Dendritic cell treated with granulocyte-macrophage colony-stimulating factor and Interleukin-4, amounts not matched to agents 40 ng/mL and 50 ng/mL, for 4 days (primary cell): ENCODE data around the gene PPM1E.
"Not testable (repeated sequence)": the region's sequence is repeated elsewhere in the genome, so short reads cannot be mapped to it uniquely, and the experiment has no call there.

Source experiments
- H3K27ac Mint-ChIP-seq: one replicate; pipeline ENCODE4 v1.8.0; 2022; ENCODE audit warnings: mild to moderate bottlenecking, mixed read lengths
- H3K27me3 Mint-ChIP-seq: one replicate; pipeline ENCODE4 v1.8.0; 2022; ENCODE audit warnings: mild to moderate bottlenecking, mixed read lengths
- H3K36me3 Mint-ChIP-seq: one replicate; pipeline ENCODE4 v1.8.0; 2022; ENCODE audit warnings: low read depth, mixed read lengths
- H3K4me1 Mint-ChIP-seq: one replicate; pipeline ENCODE4 v1.8.0; 2022; ENCODE audit warnings: low read depth, mixed read lengths
- H3K4me3 Mint-ChIP-seq: one replicate; pipeline ENCODE4 v1.8.0; 2022; ENCODE audit warnings: mild to moderate bottlenecking, moderate library complexity, mixed read lengths
- H3K9me3 Mint-ChIP-seq: one replicate; pipeline ENCODE4 v1.8.0; 2022; ENCODE audit warnings: mixed read lengths
- intact Hi-C: fragments of 100-400 bp; cut with micrococcal nuclease; formaldehyde crosslinking; loops from one replicate; pipeline ENCODE4 v1.15.0; 2022

Gene PPM1E

GRCh38 chr17:58913971-58914769 is 158.5 kb downstream of the PPM1E start:
- no peak overlapping the region for H3K4me3 Mint-ChIP-seq
- no peaks in the 10 kb centered on the region for H3K4me1 Mint-ChIP-seq
- H3K9me3 Mint-ChIP-seq = peaks cover 23% of the 10 kb centered on the region
- no peaks in the 10 kb centered on the region for H3K36me3 Mint-ChIP-seq
- H3K27me3 Mint-ChIP-seq = peaks cover 5% of the 10 kb centered on the region
- H3K27ac Mint-ChIP-seq = no peak overlapping the region
- intact Hi-C loops = no loop called here

- H3K27ac Mint-ChIP-seq = no peak overlapping the region
- peaks cover 25% of the 10 kb centered on the region for H3K27me3 Mint-ChIP-seq
- H3K9me3 Mint-ChIP-seq = peaks cover 5% of the 10 kb centered on the region
- intact Hi-C loops = no loop called here
- peaks cover 11% of the 10 kb centered on the region for H3K4me1 Mint-ChIP-seq
- no peak overlapping the region for H3K4me3 Mint-ChIP-seq
- H3K36me3 Mint-ChIP-seq = no peaks in the 10 kb centered on the region
These were observed 161.6 kb downstream of the PPM1E start for GRCh38 chr17:58917228-58917627.

GRCh38 chr17:58918072-58918471 is 162.4 kb downstream of the PPM1E start:
- Mint-ChIP-seq H3K27ac (no peak overlapping the region), H3K9me3 (no peaks in the 10 kb centered on the region), H3K27me3 (peaks cover 25% of the 10 kb centered on the region), H3K4me3 (no peak overlapping the region), H3K36me3 (no peaks in the 10 kb centered on the region), H3K4me1 (peaks cover 11% of the 10 kb centered on the region)
- intact Hi-C loops = no loop called here

GRCh38 chr17:58918884-58919283 is 163.2 kb downstream of the PPM1E start:
- H3K27me3 Mint-ChIP-seq = peaks cover 25% of the 10 kb centered on the region
- peaks cover 11% of the 10 kb centered on the region for H3K4me1 Mint-ChIP-seq
- H3K4me3 Mint-ChIP-seq = no peak overlapping the region
- H3K27ac Mint-ChIP-seq = no peak overlapping the region
- intact Hi-C loops = no loop called here
- H3K36me3 Mint-ChIP-seq = no peaks in the 10 kb centered on the region
- H3K9me3 Mint-ChIP-seq = no peaks in the 10 kb centered on the region

- no peaks in the 10 kb centered on the region for H3K9me3 Mint-ChIP-seq
- H3K4me1 Mint-ChIP-seq = peaks cover 11% of the 10 kb centered on the region
- peaks cover 28% of the 10 kb centered on the region for H3K27me3 Mint-ChIP-seq
- intact Hi-C loops = no loop called here
- H3K4me3 Mint-ChIP-seq = no peak overlapping the region
- H3K36me3 Mint-ChIP-seq = no peaks in the 10 kb centered on the region
- H3K27ac Mint-ChIP-seq = no peak overlapping the region
These were observed 165.1 kb downstream of the PPM1E start for GRCh38 chr17:58920773-58921172.

- Mint-ChIP-seq H3K36me3 (no peaks in the 10 kb centered on the region), H3K27me3 (peaks cover 2% of the 10 kb centered on the region), H3K27ac (no peak overlapping the region), H3K4me1 (peaks cover 5% of the 10 kb centered on the region), H3K4me3 (no peak overlapping the region), H3K9me3 (no peaks in the 10 kb centered on the region)
- intact Hi-C loops = no loop called here
These were observed 177.3 kb downstream of the PPM1E start for GRCh38 chr17:58932956-58933355.

GRCh38 chr17:58936295-58936694 is 180.6 kb downstream of the PPM1E start:
- intact Hi-C loops = no loop called here
- H3K4me1 Mint-ChIP-seq = peaks cover 1% of the 10 kb centered on the region
- no peaks in the 10 kb centered on the region for H3K9me3 Mint-ChIP-seq
- no peak overlapping the region for H3K4me3 Mint-ChIP-seq
- H3K36me3 Mint-ChIP-seq = no peaks in the 10 kb centered on the region
- H3K27ac Mint-ChIP-seq = no peak overlapping the region
- peaks cover 2% of the 10 kb centered on the region for H3K27me3 Mint-ChIP-seq

- peak overlapping the region; percentile 23 for H3K4me3 Mint-ChIP-seq
- peaks cover 3% of the 10 kb centered on the region for H3K27me3 Mint-ChIP-seq
- peak overlapping the region; percentile 25 for H3K27ac Mint-ChIP-seq
- intact Hi-C loops = no loop called here
- peaks cover 32% of the 10 kb centered on the region for H3K4me1 Mint-ChIP-seq
- H3K36me3 Mint-ChIP-seq = peaks cover 12% of the 10 kb centered on the region
- H3K9me3 Mint-ChIP-seq = peaks cover 18% of the 10 kb centered on the region
These were observed 188.5 kb downstream of the PPM1E start for GRCh38 chr17:58944166-58944565.

- Mint-ChIP-seq H3K4me3 (no peak overlapping the region), H3K4me1 (peaks cover 32% of the 10 kb centered on the region), H3K36me3 (peaks cover 32% of the 10 kb centered on the region), H3K27ac (peak overlapping the region; percentile 14), H3K9me3 (peaks cover 41% of the 10 kb centered on the region), H3K27me3 (no peaks in the 10 kb centered on the region)
- intact Hi-C loops = no loop called here
These were observed 191.8 kb downstream of the PPM1E start for GRCh38 chr17:58947411-58947810.

- peaks cover 32% of the 10 kb centered on the region for H3K36me3 Mint-ChIP-seq
These were observed 192.2 kb downstream of the PPM1E start for GRCh38 chr17:58947824-58948223.

GRCh38 chr17:58954358-58954757 is 198.7 kb downstream of the PPM1E start:
- H3K4me1 Mint-ChIP-seq = peaks cover 26% of the 10 kb centered on the region
- H3K4me3 Mint-ChIP-seq, intact Hi-C loops, H3K27me3 Mint-ChIP-seq: not testable (repeated sequence)
- peaks cover 17% of the 10 kb centered on the region for H3K36me3 Mint-ChIP-seq
- peaks cover 21% of the 10 kb centered on the region for H3K9me3 Mint-ChIP-seq
- peak overlapping the region; percentile 7 for H3K27ac Mint-ChIP-seq

More at GRCh38 chr17:58947824-58948223, 192.2 kb downstream of the PPM1E start:
- peak overlapping the region; percentile 14 for H3K27ac Mint-ChIP-seq
- peaks cover 41% of the 10 kb centered on the region for H3K9me3 Mint-ChIP-seq
- no peaks in the 10 kb centered on the region for H3K27me3 Mint-ChIP-seq
- intact Hi-C loops = no loop called here
- no peak overlapping the region for H3K4me3 Mint-ChIP-seq
- peaks cover 32% of the 10 kb centered on the region for H3K4me1 Mint-ChIP-seq

- Mint-ChIP-seq H3K4me3 (no peak overlapping the region), H3K27me3 (no peaks in the 10 kb centered on the region), H3K36me3 (no peaks in the 10 kb centered on the region), H3K9me3 (no peaks in the 10 kb centered on the region), H3K27ac (no peak overlapping the region), H3K4me1 (peaks cover 30% of the 10 kb centered on the region)
- intact Hi-C loops = no loop called here
These were observed 201.5 kb downstream of the PPM1E start for GRCh38 chr17:58956997-58957724.

GRCh38 chr17:58957725-58958073 is 202.0 kb downstream of the PPM1E start:
- H3K36me3 Mint-ChIP-seq, H3K27me3 Mint-ChIP-seq, H3K9me3 Mint-ChIP-seq, H3K27ac Mint-ChIP-seq, H3K4me3 Mint-ChIP-seq, intact Hi-C loops: not testable (repeated sequence)
- H3K4me1 Mint-ChIP-seq = peaks cover 30% of the 10 kb centered on the region

GRCh38 chr17:58960068-58960467 is 204.4 kb downstream of the PPM1E start:
- H3K4me1 Mint-ChIP-seq = peaks cover 10% of the 10 kb centered on the region
- H3K27ac Mint-ChIP-seq = no peak overlapping the region
- peaks cover 3% of the 10 kb centered on the region for H3K27me3 Mint-ChIP-seq
- no peak overlapping the region for H3K4me3 Mint-ChIP-seq
- no peaks in the 10 kb centered on the region for H3K9me3 Mint-ChIP-seq
- intact Hi-C loops = no loop called here
- H3K36me3 Mint-ChIP-seq = no peaks in the 10 kb centered on the region
